ENCODE measurements around the gene KCNE4. TPM values are rescaled to one million over a fixed set of nuclear protein-coding genes. Genes with fewer than 3 reads are reported as not detected.
"Not testable (repeated sequence)": the region's sequence is repeated elsewhere in the genome, so short reads cannot be mapped to it uniquely, and the experiment has no call there.

KCNE4 gene
- total RNA-seq, 1 donor from 2014 or later: not detected

DNA sequence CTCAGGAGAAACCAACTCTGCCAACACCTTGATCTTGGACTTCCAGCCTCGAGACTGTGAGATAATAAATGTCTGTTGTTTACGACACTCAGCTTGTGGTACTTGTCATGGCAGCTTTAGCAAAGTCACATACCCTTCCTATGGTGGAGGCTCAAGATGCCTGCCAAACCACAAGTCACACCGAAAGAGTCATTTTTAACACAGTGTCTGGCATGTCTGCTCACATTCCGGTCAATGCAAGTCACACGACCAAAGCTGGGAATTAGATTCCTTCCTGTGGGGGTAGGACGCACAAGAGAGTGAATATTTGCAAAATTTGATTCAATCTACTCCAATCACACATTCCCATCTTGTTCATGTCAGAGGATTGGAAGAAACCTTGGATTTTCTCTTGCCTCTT lies 24.6 kb downstream of the KCNE4 start:
- Mint-ChIP-seq H3K4me3 (no peak overlapping the region), H3K9me3 (no peaks in the 10 kb centered on the region), H3K27ac (no peak overlapping the region), H3K4me1 (no peaks in the 10 kb centered on the region), H3K36me3 (ENCODE audit: low read depth) (no peaks in the 10 kb centered on the region), H3K27me3 (peaks cover 1% of the 10 kb centered on the region)
- intact Hi-C loops (cut with micrococcal nuclease): no loop called here
- DNase-seq: no peak

DNA sequence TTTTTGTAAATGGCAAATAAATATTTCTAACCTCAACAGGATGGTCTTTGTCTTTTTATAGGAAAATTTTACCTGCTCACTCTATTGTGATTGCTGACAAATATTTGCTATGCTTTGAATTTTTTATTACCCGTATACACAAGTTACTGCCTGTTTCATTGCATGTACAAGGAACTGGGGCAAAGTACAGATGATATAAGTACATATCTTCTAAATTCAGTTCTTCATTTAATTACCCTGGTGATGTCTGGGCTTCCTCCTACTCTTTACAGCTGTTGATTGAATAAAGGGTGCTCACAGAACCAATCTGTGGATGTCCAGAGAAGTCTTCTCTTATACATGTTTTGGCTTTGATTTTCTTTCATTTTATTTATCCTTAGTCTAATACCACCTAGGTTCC lies 26.5 kb downstream of the KCNE4 start:
- intact Hi-C loops (cut with micrococcal nuclease): no loop called here
- H3K9me3 Mint-ChIP-seq: no peaks in the 10 kb centered on the region
- peaks cover 1% of the 10 kb centered on the region for H3K27me3 Mint-ChIP-seq
- no peak overlapping the region for H3K4me3 Mint-ChIP-seq
- H3K27ac Mint-ChIP-seq: no peak overlapping the region
- no peaks in the 10 kb centered on the region for H3K4me1 Mint-ChIP-seq
- no peak for DNase-seq
- no peaks in the 10 kb centered on the region for H3K36me3 Mint-ChIP-seq (ENCODE audit: low read depth)

DNA sequence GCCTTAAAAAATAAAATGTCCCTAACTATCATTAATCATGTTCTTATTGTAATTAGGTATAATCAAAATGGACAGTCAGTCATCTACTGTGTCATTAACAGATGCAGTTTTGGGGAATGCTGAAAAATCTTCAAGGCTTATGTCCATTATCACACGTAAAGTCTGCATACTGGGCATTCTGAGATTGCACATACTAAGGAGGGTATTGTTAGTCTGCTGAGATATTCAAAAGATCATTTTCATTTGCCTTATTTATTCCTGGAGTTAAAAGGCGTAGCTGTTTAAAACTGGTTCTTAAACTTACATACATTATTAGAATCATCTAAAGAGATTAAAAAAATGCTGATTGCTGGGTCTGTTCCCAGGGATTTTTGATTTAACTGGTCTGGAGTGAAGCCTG lies 27.4 kb downstream of the KCNE4 start:
- no peaks in the 10 kb centered on the region for H3K9me3 Mint-ChIP-seq
- no peak for DNase-seq
- H3K27ac Mint-ChIP-seq: no peak overlapping the region
- no peaks in the 10 kb centered on the region for H3K4me1 Mint-ChIP-seq
- intact Hi-C loops (cut with micrococcal nuclease): no loop called here
- H3K4me3 Mint-ChIP-seq: no peak overlapping the region
- H3K36me3 Mint-ChIP-seq (ENCODE audit: low read depth): no peaks in the 10 kb centered on the region
- H3K27me3 Mint-ChIP-seq: peaks cover 1% of the 10 kb centered on the region

DNA sequence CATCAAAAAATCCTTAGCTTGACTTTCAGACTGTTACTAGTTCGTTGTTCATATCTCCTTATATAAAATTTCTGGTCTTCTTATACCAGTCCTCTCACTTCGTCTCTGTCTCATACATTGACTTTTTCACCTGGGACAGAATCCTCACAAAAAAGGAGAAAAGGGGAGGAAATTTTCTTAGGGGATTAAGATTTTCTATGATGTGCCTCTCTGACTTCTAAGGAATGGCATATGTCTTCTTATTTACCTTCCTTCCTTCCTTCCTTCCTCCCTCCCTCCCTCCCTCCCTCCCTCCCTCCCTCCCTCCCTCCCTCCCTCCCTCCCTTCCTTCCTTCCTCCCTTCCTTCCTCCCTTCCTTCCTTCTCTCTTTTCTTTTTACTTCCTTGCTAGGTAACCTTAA lies 27.9 kb downstream of the KCNE4 start:
- intact Hi-C loops (cut with micrococcal nuclease): no loop called here
- no peak overlapping the region for H3K27ac Mint-ChIP-seq

DNA sequence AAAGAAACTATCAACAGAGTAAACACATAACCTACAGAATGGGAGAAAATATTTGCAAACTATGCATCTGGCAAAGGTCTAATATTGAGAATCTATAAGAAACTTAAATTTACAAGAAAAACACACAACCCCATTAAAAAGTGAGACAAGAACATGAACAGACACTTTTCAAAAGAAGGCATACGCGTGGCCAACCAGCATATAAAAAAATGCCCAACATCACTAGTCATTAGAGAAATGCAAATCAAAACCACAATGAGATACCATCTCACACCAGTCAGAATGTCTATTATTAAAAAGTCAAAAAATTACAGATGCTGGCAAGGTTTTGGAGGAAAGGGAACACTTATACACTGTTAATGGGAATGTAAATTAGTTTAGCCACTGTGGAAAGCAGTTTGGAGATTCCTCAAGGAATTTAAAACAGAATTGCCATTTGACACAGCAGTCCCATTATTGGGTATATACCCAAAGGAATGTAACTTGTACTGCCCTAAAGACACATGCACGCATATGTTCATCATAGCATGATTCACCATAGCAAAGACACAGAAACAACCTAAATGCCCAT lies 28.9 kb downstream of the KCNE4 start:
- DNase-seq; H3K9me3 Mint-ChIP-seq; H3K27ac Mint-ChIP-seq; intact Hi-C loops (cut with micrococcal nuclease); H3K4me1 Mint-ChIP-seq; H3K4me3 Mint-ChIP-seq; H3K27me3 Mint-ChIP-seq; H3K36me3 Mint-ChIP-seq (ENCODE audit: low read depth): not testable (repeated sequence)

More for the DNA sequence above, 27.9 kb downstream of the KCNE4 start:
- H3K4me3 Mint-ChIP-seq: no peak overlapping the region
- H3K27me3 Mint-ChIP-seq: peaks cover 1% of the 10 kb centered on the region
- no peaks in the 10 kb centered on the region for H3K4me1 Mint-ChIP-seq
- DNase-seq: no peak
- no peaks in the 10 kb centered on the region for H3K36me3 Mint-ChIP-seq (ENCODE audit: low read depth)
- H3K9me3 Mint-ChIP-seq: no peaks in the 10 kb centered on the region

DNA sequence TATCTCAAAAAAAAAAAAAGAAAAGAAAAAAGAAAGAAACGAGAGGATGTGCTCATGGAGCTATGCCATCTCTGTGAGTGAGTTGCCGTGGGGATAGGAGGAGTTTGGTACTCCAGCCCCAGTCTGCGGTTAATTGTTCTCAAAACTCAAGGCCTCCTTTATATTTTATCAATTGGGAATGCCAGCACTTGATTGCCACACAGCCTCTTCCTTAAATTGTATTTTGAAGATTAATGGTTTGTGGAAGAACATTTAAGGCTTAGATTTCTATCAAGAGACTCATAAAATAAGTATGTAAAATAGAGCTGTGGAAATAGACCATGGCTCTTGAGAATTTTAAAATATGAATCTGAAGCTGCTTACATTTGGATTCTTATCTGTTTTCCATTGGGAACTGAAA lies 29.8 kb downstream of the KCNE4 start:
- Mint-ChIP-seq H3K36me3 (ENCODE audit: low read depth) (no peaks in the 10 kb centered on the region), H3K27ac (no peak overlapping the region), H3K27me3 (peaks cover 1% of the 10 kb centered on the region), H3K4me1 (no peaks in the 10 kb centered on the region), H3K4me3 (no peak overlapping the region), H3K9me3 (no peaks in the 10 kb centered on the region)
- intact Hi-C loops (cut with micrococcal nuclease): no loop called here
- no peak for DNase-seq

DNA sequence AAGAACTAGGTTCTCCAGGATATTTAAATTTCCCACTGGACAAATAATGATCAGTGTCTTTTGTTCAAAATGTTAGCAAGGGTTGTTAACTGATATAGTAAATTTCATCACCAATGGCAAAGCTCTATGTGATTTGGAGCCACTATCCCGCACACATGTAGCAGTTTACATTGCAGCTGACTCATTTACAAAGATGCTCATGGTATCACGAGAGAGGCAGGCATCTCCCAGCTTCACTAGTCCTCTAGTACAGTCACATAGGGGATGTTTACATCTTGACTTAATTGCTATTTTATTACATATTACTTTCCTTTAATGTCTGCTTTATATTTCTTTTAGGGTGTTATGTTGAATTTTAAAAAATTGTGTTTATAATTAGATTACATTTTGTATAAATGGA lies 30.7 kb downstream of the KCNE4 start:
- no peak for DNase-seq
- no peaks in the 10 kb centered on the region for H3K4me1 Mint-ChIP-seq
- no peaks in the 10 kb centered on the region for H3K9me3 Mint-ChIP-seq
- peaks cover 3% of the 10 kb centered on the region for H3K27me3 Mint-ChIP-seq
- no peaks in the 10 kb centered on the region for H3K36me3 Mint-ChIP-seq (ENCODE audit: low read depth)
- intact Hi-C loops (cut with micrococcal nuclease): no loop called here
- no peak overlapping the region for H3K27ac Mint-ChIP-seq
- no peak overlapping the region for H3K4me3 Mint-ChIP-seq

DNA sequence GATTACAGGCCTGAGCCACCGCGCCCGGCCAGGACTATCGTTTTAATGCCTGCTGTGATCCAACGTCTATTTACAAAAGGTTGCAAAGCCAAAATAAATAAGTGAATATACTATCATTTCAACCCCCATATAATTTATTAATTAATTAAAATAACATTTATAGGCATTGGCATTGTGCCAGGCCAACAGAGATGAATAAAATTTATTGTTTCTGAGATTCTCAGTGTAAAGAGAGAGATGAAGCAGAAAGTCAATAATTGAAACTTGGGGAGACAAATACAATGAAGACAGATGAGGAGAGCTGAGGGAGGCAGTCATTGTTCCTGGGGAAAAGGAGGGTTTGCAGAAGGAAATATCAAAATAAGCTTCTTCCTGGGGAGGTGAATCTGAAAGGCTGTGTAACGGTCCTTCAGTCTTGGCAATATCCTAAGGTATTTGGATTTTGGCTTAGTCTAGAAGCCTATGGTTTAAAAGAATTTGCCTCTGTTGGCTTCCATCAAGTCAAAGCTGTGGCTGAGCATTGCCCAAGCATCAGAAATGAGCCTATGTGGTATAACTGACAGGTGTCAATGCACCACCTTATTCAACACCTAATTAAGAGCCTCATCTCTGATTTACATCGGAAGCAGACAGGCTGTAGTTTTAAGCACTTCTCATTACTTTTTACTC lies 31.5 kb downstream of the KCNE4 start:
- H3K9me3 Mint-ChIP-seq: no peaks in the 10 kb centered on the region
- no peaks in the 10 kb centered on the region for H3K36me3 Mint-ChIP-seq (ENCODE audit: low read depth)
- no peak overlapping the region for H3K4me3 Mint-ChIP-seq
- no peak overlapping the region for H3K27ac Mint-ChIP-seq
- H3K4me1 Mint-ChIP-seq: no peaks in the 10 kb centered on the region
- H3K27me3 Mint-ChIP-seq: peaks cover 3% of the 10 kb centered on the region
- DNase-seq: no peak
- intact Hi-C loops (cut with micrococcal nuclease): no loop called here

DNA sequence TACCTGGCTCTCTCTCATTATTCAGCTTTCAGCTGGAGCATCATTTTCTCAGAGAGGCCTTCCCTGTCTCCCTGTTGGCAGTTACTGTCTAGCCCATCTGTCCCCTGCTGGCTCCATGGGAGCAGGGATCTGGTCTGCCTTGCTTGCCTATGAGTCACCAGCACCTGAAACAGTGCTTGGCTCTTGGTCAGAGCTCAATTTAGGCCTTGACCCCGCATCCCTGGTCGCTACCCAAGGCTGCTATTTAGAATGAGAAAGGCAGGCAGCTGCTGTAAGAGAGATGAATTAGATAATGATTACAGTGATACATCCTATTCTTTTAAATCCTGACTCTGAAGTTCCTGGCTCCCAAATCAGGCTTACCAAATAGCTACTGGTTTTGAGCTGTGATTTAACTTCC lies 32.9 kb downstream of the KCNE4 start:
- DNase-seq: no peak
- Mint-ChIP-seq H3K9me3 (no peaks in the 10 kb centered on the region), H3K4me3 (no peak overlapping the region), H3K27ac (no peak overlapping the region), H3K36me3 (ENCODE audit: low read depth) (no peaks in the 10 kb centered on the region), H3K27me3 (peaks cover 2% of the 10 kb centered on the region), H3K4me1 (no peaks in the 10 kb centered on the region)
- intact Hi-C loops (cut with micrococcal nuclease): no loop called here

DNA sequence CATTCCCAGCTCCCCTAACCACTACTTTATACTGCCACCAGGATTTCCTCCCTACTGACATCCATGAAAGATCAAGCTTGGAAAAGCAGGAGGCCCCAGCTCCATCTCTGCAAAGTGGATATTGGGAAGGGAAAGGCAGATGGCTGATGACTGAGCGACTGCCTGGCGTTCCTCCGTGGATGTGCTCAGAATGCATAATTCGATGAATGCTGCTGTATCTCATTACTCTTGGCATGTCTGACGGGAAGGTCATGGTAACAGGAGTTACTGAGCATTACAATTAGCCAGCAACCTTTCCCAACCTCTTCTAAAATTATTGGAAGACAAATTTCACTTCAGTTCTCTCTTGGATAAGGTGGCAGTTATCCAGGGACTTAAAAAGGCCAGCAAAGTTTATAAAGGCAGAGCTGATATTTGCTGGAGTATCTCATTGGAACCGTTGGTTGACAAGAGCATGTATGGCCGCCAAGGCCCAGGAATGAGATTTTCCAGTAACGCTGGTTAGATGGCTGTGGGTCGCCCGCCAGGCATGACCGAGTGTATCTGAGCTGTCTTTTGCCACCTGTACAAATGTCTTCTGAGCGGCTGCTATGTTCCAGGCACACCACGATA lies 34.5 kb downstream of the KCNE4 start:
- intact Hi-C loops (cut with micrococcal nuclease): no loop called here
- Mint-ChIP-seq H3K4me3 (no peak overlapping the region), H3K9me3 (no peaks in the 10 kb centered on the region), H3K4me1 (no peaks in the 10 kb centered on the region), H3K36me3 (ENCODE audit: low read depth) (no peaks in the 10 kb centered on the region), H3K27ac (no peak overlapping the region), H3K27me3 (peaks cover 2% of the 10 kb centered on the region)
- DNase-seq: no peak

DNA sequence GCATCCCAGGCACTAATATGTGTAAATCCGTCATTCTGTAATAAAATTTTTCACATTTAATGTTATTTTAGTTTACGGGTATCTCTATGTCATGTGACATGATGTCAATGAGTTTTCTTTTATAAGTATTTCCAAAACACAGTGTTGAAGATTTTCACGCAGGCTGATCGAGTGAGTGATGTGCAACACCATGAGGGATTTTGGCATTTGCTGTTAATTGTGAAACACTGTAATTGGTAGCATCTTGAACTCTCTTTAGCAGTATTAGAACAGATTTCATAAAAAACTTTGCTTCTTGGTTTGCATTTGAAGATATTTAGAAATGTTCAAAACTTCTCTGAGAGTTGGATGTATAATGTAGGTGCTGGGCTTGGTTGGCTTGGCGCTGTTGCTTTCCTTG lies 35.5 kb downstream of the KCNE4 start:
- H3K27ac Mint-ChIP-seq: no peak overlapping the region
- no peaks in the 10 kb centered on the region for H3K36me3 Mint-ChIP-seq (ENCODE audit: low read depth)
- DNase-seq: no peak
- H3K9me3 Mint-ChIP-seq: no peaks in the 10 kb centered on the region
- peaks cover 2% of the 10 kb centered on the region for H3K27me3 Mint-ChIP-seq
- no peak overlapping the region for H3K4me3 Mint-ChIP-seq
- intact Hi-C loops (cut with micrococcal nuclease): no loop called here
- H3K4me1 Mint-ChIP-seq: no peaks in the 10 kb centered on the region

DNA sequence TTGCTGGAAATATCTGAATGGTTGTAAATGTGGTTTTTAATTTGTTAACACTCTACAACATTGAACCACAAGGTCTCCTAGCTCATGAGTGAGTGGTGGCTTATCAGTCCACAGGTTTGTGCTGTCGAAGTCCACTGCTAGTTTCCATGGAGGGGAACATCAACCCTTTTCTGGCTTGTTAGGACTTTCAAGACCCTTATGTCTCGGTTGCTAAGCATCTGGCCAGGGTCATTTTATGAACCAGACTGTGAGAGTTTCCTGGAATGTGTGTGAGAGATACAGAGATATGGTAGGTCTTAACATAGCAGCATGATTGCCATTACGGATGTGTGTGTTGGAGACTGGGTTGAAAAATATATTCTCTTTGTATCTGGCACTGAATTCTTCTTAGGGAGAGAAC lies 36.9 kb downstream of the KCNE4 start:
- no peak for DNase-seq
- no peaks in the 10 kb centered on the region for H3K4me1 Mint-ChIP-seq
- H3K4me3 Mint-ChIP-seq: no peak overlapping the region
- H3K27ac Mint-ChIP-seq: no peak overlapping the region
- intact Hi-C loops (cut with micrococcal nuclease): no loop called here
- H3K27me3 Mint-ChIP-seq: peaks cover 2% of the 10 kb centered on the region
- no peaks in the 10 kb centered on the region for H3K9me3 Mint-ChIP-seq
- no peaks in the 10 kb centered on the region for H3K36me3 Mint-ChIP-seq (ENCODE audit: low read depth)

DNA sequence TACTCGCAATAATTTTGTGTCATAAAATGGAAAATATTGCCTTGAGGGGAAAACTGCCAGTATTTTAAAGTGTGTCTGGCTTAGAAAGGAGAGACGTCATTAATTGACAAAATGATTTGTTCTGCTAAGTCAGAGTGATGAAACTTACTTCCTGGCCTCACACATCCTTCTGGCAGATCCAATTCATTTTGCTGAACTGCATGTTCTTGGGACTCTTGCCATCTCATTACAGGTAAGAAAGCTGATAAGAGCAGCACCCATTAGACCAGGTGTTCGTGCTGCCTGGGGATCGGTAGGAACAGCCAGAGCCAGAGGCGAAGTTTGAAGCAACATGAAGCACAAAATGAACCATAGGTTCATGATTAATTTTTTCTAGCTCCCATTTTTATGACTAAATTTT lies 38.0 kb downstream of the KCNE4 start:
- Mint-ChIP-seq H3K4me3 (no peak overlapping the region), H3K27me3 (peaks cover 2% of the 10 kb centered on the region), H3K9me3 (no peaks in the 10 kb centered on the region), H3K4me1 (no peaks in the 10 kb centered on the region), H3K36me3 (ENCODE audit: low read depth) (no peaks in the 10 kb centered on the region), H3K27ac (no peak overlapping the region)
- intact Hi-C loops (cut with micrococcal nuclease): no loop called here
- no peak for DNase-seq

DNA sequence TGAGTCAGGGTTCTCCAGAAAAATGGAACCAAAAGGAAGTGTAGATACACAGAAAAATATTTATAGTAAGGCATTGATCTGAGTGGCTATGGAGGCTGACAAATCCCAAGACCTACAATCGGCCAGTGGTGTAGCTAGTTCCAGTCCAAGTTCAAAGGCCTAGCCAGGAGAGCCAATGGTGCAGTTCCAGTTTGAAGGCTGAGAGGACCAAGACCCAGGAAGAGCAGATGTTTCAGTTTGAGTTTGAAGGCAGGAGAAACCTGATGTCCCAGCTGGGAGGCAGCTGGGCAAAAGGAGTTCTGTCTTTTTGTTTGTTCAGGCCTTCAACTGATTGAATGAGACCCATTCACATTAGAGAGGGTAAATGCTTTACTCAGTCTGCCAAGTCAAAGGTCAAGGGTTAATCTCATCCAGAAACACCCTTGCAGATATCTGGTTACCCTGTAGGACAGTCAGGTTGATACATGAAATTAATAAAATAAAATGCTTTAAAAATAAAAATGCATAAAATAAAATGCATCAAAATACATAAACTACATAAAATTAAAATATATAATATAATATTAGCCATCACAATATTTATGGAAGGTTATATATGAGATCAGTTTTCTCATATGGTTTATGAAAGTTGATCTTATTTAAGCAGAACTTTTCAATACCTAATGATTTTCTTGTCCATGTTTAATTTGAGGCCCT lies 38.7 kb downstream of the KCNE4 start:
- no peaks in the 10 kb centered on the region for H3K9me3 Mint-ChIP-seq
- H3K27ac Mint-ChIP-seq: no peak overlapping the region
- no peak overlapping the region for H3K4me3 Mint-ChIP-seq
- intact Hi-C loops (cut with micrococcal nuclease): no loop called here
- H3K4me1 Mint-ChIP-seq: no peaks in the 10 kb centered on the region
- H3K36me3 Mint-ChIP-seq (ENCODE audit: low read depth): no peaks in the 10 kb centered on the region
- H3K27me3 Mint-ChIP-seq: peaks cover 2% of the 10 kb centered on the region
- no peak for DNase-seq
